Skin epidermis (tissue), 12 donors: ENCODE data around the gene PYGL.
A peak's percentile ranks its signal among the peaks of the same experiment; 100 is the strongest.

Experiments
- H3K27ac ChIP-seq, 21 experiments: fragments of 200-600 bp; sonication (generic) in 11 of 21; one replicate each; pipeline ENCODE4 v1.5.0; 2020; ENCODE audit warnings: mild to moderate bottlenecking in 3 of 21, inconsistent platforms in 2 of 21, moderate library complexity in 2 of 21
- H3K4me3 ChIP-seq, 7 experiments: fragments of 200-600 bp; sonication (generic) in 2 of 7; one replicate each; pipeline ENCODE4 v1.5.0; 2020; ENCODE audit warnings: inconsistent platforms in 2 of 7, mild to moderate bottlenecking in 2 of 7, moderate library complexity in 1 of 7

PYGL gene

DNA sequence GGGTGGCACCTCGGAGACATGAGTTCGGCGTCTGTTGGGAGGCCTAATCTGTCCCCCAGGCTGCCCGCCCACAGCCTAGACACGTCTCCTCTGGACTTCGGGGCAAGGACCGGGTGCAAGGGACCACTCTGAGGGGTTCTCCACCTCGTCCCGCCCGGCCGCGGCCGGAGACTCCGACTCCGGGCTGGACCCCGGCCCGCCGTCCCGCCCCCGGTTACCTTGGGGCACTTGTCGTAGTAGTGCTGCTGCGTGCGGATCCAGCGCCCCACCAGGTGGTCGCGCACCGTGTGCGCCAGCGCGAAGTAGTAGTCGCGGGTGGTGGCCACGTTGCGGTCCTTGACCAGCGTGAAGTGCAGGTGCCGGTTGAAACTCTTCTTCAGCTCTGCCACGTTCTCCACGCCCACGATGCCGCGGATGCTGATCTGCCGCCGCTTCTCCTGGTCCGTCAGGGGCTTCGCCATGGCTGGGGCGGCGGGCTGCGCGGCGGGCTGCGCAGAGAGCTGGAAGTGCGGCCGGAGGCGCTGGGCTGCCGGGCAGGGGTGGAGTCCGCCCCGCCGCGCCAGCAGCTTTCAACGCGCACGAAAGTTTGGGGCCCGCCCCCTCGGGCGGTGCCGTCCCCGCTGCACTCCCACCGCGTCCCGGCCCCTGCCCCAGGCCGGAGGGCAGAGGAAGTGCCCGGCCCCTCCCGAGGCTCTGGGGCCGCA is at the start of gene PYGL:
Gene PYGL (minus strand): TSS at position 541 of the 704 bp plus-strand sequence. CDS start 80 bp downstream, at position 461.
- H3K27ac ChIP-seq: peak within 1 kb of the TSS; percentile 33 to 93 (median 84)
- peak within 1 kb of the TSS; percentile 53 to 80 (median 72) for H3K4me3 ChIP-seq

DNA sequence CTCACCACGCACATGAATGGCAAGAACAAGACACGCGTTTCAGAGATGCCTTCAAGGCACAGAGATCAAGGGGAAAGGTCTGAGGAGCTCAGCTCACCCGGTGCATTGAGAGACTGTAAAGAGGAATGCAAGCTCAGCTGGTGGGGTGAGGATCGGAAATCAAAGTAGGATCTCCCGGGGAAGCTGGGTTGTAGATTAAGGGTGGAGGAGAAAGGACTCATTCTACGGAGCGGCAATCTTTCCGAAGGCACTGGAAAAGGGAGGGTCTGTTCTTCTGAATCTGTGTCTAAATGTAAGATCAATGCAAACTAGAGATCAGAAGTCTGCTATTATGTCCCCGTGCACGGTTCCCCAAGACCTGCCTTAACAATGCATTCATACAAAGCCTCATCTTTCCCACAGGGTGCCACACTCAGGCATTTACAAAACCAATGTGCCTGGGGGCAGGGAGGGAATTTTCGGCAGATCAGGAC is 41.6 kb upstream of the PYGL start:
- Histone ChIP-seq H3K27ac (no peak overlapping the region), H3K4me3 (no peak overlapping the region)

DNA sequence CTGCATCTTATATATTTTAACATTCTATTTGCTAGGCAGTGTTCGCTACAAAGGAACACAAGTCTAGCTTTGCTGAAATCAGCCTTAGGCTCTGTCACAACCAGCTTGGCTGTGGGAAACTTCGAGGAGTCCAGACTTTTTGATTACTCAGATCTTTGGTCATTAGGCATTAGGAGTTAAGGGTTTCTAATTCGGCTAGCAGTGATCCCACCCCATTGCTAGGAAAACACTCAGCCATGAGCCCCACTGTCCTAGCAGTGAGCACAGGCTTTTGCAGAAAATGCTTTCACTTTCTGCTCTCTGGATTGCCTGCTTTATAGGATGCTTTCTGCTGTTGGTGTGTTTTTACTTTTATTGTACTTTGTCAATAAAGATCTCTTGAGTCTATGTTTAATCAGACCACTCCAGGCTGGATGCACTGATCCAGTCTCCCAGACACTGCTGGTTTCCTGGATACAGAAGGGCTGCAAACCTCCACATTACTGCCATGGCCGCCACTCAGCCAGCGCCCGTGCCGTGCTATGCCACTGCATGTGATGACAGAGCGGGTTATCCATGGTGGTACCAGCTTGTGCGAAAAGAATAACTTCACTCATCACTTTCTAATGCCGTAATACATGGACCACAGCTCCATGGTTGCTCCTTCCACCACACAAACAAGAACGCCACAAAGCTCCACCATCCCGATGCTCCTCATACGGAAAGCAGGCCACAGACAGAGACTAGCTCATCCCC is 41.0 kb upstream of the PYGL start:
- Histone ChIP-seq H3K27ac (peak overlapping the region in 1 of 21 experiments; percentile 15), H3K4me3 (no peak overlapping the region)

DNA sequence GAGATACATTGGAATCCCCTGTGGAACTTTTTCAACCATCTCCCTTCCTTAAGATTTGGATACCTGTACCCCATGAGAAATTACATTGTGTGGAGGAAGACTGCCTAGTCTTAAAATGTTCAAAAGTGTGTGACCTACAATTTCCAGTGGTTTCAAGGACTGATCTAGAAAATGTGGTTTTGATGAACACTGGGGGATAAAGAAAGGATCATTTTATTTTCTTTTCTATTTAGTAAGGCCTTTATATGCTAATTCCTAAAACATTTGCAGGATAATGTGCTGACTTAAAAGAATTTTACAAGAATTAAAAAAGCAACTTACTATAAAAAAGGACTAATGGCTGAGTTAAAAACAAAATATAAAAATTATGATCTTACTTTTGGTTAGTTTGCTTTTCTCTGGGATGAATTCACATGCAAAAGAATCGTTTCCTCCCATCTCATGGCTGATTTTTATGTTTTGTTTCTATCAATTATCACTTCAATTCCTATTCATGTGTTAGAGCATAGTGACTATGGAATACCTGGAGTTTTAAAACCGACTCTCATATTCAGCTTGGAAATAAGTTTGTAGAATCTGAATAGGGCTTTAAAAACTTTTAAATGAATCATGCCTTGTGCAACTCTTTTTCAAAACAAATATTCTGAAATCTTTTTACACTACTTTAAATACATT is 39.9 kb upstream of the PYGL start:
- no peak overlapping the region for H3K4me3 ChIP-seq
- H3K27ac ChIP-seq: no peak overlapping the region

DNA sequence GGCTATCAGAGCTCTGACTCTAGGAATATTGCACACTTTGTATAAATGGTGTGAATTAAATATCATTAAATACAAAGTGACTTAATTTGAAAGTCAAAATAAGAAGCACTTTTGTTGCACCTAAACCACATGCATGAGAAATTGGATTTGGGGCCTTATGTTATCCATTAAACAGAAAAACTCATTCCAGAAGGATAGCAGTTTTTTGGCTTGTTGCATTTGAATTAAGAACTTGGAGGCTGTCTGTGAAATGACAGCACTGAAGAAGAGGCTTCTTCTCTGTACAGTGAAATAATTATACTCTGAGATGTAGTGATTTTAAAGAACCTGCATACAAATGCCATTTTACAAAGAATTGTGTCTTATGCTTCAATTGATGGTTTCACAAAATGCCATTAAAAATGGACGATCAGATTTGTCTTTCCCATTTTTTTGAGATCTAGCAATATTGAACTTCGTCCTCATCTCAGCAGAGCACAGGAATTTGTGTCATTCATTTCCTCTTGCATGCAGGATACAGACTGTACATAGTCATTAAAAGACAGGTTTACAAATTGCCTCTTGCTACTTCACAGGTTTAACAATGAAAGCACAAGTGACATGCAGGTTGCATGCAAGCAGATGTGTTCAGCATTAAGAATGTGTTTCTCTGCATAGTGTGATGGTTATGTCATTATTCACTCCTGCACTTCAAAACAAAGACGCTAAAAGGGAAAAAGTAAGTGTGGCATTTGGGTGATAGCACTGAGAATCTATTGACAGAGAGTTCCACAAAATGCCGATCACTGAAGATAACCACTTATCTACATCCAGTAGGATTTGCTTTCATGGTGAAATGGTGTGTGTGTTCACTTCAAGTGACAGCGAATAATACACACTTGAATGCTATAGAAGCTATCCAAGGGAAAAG is 35.9 kb upstream of the PYGL start:
- H3K4me3 ChIP-seq: no peak overlapping the region
- H3K27ac ChIP-seq: no peak overlapping the region

DNA sequence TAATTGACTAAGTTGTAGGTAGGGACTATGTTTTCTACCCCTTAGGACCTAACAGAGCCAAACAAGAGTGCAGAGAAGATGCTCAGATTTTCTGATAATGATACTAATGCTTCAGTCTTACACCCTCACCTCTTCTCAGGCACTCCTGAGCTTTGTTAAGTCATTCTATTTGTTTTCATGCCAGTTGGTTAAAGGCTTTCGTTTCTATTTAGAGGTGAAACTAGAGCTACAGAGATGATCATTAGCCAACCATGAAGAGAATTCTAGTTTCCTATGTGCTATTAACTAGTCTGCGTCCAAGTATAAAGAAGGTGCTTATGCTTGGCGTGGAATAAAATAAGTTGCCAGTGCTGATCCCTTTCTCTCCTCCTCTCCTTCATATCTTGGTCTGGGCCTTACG is 34.6 kb upstream of the PYGL start:
- no peak overlapping the region for H3K27ac ChIP-seq
- no peak overlapping the region for H3K4me3 ChIP-seq

DNA sequence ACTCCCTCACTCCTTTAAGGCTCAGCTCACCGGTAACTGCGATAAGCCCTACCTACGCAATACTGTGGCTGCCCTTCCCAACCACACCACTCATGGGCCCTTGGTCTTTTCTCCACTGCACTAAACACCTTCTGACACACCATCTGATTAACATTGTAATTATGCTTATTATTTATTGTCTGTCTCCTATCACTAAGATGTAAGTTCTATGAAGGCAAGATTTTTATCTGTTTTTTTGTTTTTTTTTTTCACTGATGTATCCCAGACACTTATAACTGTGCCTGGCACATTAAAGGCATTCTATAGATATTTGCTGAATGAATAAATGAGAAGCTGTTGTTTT is 34.2 kb upstream of the PYGL start:
- Histone ChIP-seq H3K27ac (no peak overlapping the region), H3K4me3 (no peak overlapping the region)

DNA sequence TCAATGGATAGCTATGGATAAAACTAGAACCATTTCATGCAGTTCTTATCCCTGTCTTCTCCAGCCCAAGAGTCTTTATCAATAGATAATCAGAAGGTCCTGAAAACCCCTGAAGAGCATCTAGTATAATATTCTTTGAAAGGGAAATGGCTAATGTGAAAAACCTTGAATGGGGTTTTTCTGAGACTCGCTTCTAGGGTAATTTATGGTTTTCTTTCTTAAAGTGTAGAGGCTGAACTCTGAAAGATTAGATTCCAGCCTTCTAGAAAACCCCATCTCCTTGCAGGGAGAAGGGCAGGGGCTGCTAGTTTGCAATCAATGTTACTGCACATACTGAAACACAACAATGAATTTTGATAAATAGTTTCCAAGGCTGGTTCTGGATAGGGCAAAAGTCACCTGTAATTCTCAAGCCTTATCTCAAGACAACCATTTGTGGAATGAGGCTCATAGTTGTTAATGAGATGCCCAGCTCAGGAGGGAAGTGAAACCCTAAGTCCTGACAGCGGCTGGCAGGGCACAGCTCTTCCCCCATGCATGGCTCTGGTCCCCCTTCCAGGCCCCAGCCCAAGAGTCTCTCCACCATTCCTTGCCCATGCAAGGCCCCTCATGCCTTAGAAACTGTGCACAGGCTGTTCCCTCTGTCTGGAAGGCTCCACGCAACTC is 33.7 kb upstream of the PYGL start:
- Histone ChIP-seq H3K4me3 (no peak overlapping the region), H3K27ac (no peak overlapping the region)

DNA sequence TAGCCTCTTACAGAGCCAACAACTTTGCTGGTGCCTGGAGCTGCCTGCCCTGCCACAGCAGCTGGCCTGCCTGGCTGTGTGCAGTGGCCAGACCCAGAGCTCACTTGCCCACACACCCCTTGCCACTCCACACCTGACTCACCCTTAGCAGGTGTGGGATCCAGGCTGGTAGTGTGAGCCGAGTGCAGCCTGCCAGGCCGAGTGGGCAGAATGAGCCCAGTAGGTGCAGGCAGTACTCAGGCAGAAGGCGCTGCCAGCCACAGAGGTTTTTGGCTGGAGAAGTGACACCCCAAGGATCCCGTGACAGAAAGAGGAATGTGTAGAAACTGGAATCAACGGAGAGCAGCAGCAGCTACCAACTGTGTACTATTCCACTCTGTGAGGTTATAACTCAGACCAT is 29.8 kb upstream of the PYGL start:
- H3K4me3 ChIP-seq: no peak overlapping the region
- no peak overlapping the region for H3K27ac ChIP-seq

DNA sequence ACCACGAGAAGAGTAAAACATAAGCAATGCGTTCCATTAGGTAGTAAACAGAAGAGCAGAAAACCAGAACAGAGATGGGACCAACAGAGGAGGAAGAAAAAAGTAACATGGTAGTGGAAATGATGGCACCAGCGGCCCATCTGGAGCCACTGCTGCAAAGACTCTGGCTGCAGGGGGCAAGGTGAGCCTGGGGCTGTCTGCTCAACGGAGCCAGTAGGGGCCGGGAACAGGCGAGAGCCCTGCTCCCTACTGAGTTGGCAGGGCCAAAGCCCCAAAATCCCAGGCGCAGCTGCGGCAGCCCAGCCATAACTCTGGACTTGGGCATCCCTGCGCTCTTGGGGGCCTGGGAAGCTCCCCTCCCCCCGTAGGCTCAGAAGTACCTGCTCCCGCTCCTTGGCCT is 28.5 kb upstream of the PYGL start:
- H3K4me3 ChIP-seq: no peak overlapping the region
- H3K27ac ChIP-seq: no peak overlapping the region

DNA sequence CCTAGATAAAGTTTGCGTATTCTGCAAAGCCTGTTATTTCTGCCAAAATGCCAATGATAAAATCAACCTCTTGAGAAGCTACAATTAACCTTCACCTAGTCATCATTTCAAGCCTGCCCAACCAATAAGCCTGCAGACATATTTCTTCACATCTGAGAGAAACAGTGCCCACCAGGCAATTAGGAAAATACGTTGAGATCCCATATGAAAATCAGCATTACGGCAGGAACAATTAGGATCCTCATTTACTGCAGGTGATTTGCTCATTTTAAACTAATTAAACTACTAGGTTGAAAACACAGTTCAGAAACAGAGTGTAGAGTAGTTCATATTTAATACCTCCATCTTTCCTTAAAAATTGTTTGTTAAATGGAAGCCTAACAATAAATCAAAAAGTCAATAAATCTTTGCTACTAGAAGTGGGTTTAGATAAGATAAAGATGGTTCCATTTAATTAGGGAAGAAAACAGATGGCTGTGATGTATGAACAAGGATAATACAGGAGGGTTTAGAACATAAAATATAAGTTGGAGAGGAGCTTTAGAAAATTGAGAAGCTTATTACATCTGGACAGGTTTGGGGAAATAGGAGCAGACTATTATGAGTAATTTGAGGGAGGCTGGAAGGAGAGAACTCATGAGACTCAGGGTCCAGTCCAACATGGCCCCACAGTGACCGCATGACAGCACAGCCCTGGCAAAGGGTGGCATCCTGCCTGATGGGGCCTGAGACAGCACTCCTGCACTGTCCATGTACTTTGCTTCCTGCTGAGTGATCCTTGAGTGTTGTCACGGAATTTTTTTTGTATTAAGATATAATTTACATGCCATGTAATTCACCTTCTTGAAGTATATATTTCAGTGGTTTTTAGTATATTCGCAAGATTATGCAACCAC is 26.9 kb upstream of the PYGL start:
- Histone ChIP-seq H3K27ac (no peak overlapping the region), H3K4me3 (no peak overlapping the region)

DNA sequence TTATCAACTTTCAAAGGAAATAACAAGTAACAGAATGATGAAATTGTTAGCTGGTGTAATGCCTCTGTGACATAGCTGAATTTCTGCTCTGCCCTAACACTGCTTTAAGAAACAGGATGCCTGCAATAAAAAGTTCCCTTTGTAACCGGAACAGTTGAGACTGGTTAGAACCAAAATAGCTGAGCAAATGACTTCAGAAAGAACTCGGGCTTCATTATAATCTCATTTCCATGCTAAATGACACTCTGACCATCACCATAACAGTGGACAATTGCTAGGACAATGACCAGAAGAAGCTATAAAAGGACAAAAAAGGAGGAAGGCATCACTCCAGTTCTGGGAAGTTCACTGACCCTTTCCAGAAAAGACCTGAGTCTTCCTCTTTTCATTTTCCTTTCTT is 23.5 kb upstream of the PYGL start:
- Histone ChIP-seq H3K27ac (peak overlapping the region in 2 of 21 experiments; percentile 1 to 44), H3K4me3 (no peak overlapping the region)

DNA sequence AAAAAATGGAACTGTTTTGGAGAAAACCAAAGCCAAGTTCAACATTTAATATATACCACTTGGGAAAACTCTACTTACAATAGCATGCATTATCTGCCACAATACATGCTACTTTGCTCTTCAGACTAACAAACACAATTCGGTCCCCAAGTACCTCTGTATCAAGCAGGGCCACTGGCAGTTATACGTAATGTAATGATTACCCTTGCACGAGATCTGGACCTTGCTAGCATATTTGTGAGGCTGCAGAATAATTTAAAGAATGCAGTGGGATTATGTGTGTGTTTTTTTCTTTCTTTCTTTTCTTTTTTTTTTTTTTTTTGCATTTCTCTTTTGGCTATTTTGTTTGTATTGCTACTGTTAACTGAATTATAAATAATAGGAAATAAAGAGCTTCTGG is 22.8 kb upstream of the PYGL start:
- no peak overlapping the region for H3K27ac ChIP-seq

DNA sequence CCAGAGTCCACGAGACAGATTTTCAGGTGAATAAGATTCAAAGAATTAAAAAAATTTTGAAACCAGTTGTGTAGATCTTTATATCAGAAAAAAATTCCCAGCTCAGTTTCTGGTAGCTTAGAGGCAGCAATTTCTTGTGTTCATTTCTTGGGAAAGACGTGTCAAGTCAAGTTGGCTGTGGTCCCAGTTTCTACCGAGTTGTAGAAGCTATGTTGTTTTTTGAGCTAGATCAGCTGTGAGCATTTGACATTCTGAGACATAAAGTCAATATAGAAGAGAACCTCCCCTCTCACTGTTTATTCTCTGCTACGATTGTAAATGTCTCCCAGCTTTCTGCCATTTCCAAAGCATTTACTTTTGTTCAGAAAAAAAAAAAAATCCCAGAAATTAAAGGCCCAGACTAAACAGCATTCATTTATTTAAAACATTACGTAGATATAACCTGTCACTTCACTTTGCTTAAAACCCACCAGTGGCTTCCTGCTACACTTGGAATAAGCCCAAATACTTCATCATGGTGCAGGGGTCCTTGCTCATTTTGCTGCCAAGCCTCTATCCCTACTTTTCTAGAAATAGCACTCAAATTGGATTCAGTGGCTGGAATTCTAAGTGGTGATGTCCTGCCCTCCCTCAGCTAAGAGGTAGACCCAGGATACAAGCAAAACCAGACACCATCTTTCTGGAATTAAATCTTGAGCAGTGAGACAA is 20.6 kb upstream of the PYGL start:
- Histone ChIP-seq H3K4me3 (no peak overlapping the region), H3K27ac (no peak overlapping the region)

More for the DNA sequence above, 22.8 kb upstream of the PYGL start:
- no peak overlapping the region for H3K4me3 ChIP-seq

DNA sequence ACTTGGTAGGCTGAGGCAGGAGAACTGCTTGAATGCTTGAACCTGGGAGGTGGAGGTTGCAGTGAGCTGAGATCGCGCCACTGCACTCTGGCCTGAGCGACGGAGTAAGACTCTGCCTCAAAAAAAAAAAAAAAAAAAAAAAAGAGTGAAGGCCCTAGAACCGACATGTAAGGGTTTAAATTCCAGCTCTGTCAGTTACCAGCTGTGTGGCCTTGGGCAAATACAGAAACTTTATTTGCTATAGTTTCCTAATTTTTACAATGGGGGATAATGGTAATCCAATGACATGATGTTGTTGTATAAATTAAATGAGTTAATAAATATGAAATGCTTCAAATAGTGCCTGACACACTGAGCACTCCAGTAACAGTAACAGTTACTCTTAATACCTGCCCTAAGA is 19.6 kb upstream of the PYGL start:
- Histone ChIP-seq H3K27ac (no peak overlapping the region), H3K4me3 (no peak overlapping the region)

DNA sequence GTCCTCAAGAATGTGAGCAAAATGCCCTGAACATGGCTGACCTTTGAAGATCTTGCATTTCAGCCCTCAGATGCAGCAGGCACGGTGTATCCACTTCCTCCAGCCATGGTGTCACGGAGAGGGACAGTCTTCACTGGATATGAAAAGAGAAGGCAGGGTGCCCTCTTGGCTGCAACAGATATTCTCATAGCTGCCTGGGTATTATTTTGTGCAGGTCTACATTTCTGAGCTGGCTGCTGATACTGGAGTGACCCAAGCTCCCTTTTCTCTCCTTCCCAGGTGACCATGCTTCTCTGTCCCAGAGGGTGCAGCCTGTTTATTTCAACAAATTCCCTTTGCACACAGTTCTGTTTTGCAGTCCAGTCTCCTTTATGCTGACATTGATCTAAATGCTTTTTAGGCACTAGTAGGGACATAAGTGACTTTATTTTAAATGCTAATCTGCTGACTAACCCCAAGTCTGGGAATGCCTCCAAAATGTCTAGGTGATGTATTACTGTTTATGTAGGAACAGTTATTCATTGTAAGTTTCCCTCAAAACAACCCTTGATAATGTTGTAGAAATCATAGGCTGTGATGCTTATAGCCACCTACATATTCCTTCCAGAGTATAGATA is 17.4 kb upstream of the PYGL start:
- Histone ChIP-seq H3K27ac (no peak overlapping the region), H3K4me3 (no peak overlapping the region)

DNA sequence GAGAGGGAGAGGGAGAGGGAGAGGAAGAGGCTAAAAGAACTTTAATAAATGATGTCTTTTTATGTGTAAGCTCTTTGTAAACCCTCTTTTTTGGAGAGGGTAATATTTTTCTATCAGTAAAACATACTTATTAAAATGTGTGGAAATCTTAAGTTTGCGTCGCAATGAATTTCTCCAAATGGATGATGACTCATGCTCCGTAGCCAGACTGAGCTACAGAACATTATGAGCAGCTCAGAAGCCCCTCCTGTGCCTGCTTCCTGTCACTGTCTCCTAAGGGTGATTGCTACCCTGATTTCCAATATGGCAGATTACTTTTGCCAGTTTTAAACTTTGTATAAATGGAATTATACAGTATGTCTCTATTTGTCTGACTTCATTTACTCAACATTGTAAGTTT is 13.0 kb upstream of the PYGL start:
- Histone ChIP-seq H3K4me3 (no peak overlapping the region), H3K27ac (no peak overlapping the region)
